GM12878 (cell line): Measurements from ENCODE around the gene IL1RAP.

Experiments
- EZH2 ChIP-seq: IDR thresholded peaks from 2 replicates; pipeline ENCODE4 v1.6.1; 2012; ENCODE audit warnings: low read depth, mild to moderate bottlenecking, control low read depth, inconsistent platforms, low read length, borderline replicate concordance; ENCODE audit not compliant: control insufficient read depth
- MLLT1 ChIP-seq: fragments of 450-650 bp; IDR thresholded peaks from 2 replicates; pipeline ENCODE4 v1.6.1; 2016; ENCODE audit warnings: mild to moderate bottlenecking
- MYC ChIP-seq: IDR thresholded peaks from 2 replicates; pipeline ENCODE4 v1.6.1; 2011; ENCODE audit warnings: mild to moderate bottlenecking, low read length, moderate library complexity, inconsistent platforms; ENCODE audit not compliant: insufficient read depth, insufficient replicate concordance, insufficient read length, severe bottlenecking
- POLR2A ChIP-seq: IDR thresholded peaks from 2 replicates; pipeline ENCODE4 v1.6.1; 2011; ENCODE audit warnings: low read depth, mild to moderate bottlenecking, low read length
- POLR2AphosphoS5 ChIP-seq: IDR thresholded peaks from 2 replicates; pipeline ENCODE4 v1.6.1; 2011; ENCODE audit warnings: mild to moderate bottlenecking, low read length, inconsistent platforms
- SRF ChIP-seq, 2 experiments: IDR thresholded peaks; 2 replicates each; pipeline ENCODE4 v1.6.1; 2011; ENCODE audit warnings: low read depth in 2 of 2, low read length in 2 of 2, mild to moderate bottlenecking in 1 of 2, moderate library complexity in 1 of 2
- TBL1XR1 ChIP-seq: IDR thresholded peaks from 2 replicates; pipeline ENCODE4 v1.6.1; 2012; ENCODE audit warnings: low read depth, low read length, improper control_type of control experiment
- TF ChIP-seq, protein P1 (sequence below): IDR thresholded peaks from 2 replicates; pipeline ENCODE4 v1.6.1; 2011; ENCODE audit warnings: low read depth, low read length, improper control_type of control experiment, borderline replicate concordance

DNA sequence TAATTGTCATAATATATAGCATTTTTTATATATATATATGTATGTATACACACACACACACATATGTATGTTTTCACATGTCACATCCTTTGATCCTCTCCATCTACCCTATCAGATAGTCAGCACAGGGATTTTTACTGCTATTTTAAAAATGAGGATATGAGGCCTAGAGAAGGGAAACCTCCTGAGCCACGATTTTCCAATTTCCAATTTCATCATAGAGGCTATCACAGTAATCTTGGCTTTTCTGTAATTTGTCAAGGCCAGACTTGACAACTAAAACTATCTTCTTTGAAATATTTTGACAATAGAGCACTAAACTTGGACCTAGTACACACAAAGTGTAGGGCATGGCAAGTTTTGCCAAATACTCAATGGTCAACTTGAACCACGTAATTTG is 42.5 kb downstream of the IL1RAP start:
- TF ChIP-seq EZH2 (no peak), POLR2A (no peak), TBL1XR1 (no peak), MLLT1 (no peak), POLR2AphosphoS5 (no peak), SRF (IDR thresholded peaks at IDR 0.05; ENCODE audit: low read depth in 2 of 2, low read length in 2 of 2) (no peak), MYC (no peak)
- TF ChIP-seq, protein P1, sequence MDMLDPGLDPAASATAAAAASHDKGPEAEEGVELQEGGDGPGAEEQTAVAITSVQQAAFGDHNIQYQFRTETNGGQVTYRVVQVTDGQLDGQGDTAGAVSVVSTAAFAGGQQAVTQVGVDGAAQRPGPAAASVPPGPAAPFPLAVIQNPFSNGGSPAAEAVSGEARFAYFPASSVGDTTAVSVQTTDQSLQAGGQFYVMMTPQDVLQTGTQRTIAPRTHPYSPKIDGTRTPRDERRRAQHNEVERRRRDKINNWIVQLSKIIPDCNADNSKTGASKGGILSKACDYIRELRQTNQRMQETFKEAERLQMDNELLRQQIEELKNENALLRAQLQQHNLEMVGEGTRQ = no peak
